ENCODE results near the gene IL20.

Gene IL20

DNA sequence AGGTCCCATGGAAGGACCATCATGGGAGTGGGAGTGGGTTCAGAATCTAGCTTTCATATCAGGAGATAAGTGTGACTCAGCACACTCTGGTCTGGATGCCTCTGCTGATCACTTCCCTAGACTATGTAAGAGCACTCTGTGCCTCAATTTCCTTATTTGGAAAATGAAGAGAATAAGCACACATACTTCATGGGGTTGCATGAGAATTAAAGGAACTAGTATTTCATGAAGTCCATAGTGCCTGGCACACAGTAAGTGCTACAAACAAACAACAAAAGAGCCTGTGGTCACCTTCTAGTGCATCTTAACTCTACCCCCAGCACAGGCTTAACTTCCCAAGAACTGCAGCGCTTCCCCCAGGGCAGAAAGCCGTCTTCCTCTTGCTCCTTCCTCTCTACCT is 9.6 kb upstream of the IL20 start:
- no peak overlapping the region for H3K27ac ChIP-seq
- POLR2A ChIA-PET (ENCODE audit: low non-redundant PET), result no interaction called here
- DNase-seq (ENCODE audit: low spot score), result no peak
- TF ChIP-seq, protein P1, sequence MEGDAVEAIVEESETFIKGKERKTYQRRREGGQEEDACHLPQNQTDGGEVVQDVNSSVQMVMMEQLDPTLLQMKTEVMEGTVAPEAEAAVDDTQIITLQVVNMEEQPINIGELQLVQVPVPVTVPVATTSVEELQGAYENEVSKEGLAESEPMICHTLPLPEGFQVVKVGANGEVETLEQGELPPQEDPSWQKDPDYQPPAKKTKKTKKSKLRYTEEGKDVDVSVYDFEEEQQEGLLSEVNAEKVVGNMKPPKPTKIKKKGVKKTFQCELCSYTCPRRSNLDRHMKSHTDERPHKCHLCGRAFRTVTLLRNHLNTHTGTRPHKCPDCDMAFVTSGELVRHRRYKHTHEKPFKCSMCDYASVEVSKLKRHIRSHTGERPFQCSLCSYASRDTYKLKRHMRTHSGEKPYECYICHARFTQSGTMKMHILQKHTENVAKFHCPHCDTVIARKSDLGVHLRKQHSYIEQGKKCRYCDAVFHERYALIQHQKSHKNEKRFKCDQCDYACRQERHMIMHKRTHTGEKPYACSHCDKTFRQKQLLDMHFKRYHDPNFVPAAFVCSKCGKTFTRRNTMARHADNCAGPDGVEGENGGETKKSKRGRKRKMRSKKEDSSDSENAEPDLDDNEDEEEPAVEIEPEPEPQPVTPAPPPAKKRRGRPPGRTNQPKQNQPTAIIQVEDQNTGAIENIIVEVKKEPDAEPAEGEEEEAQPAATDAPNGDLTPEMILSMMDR (conservative IDR thresholded peaks at IDR 0.05; ENCODE audit: low read depth), result no peak
- CTCF ChIA-PET, result interaction anchor here (0.8 to 1.5 kb wide), 4 partner anchors 9 to 53 kb away, joined by 3 to 5 read pairs (median 3); partner anchors contain the start of gene IL20

DNA sequence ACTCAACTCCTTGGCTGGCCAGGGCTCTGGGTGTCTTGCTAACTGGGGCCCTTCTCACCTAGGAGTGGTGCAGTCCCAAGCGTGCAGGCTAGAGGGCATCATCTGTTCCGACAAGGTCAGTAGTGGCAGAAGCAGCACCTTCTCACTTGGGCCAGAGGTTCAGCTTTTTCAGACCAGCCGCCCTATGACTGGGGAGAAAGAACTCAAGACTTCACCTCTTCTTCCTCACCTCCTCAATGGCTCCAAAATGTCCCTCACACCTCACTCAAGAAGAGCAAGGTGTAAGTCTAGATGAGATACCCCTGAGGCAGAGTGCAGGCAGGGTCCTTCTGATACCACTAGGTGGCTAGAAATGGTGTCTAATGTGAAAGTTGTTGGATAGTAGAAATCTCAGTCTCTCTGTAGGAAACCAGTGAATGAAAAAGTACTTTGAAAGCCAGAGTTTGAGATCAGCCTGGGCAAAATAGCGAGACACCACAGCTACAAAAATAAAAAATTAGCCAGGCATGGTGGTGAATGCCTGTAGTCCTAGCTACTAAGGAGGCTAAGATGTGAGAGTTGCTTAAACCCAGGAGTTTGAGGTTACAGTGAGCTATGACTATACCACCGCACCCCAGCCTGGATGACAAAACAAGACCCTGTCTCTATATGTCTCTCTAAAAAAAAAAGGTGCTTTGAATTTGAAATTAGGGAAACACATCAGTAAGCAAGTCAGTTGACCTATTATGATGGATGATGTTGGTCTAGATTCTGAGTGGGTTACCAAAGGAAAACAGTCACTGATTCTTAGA is 8.6 kb upstream of the IL20 start:
- no peak for DNase-seq (ENCODE audit: low spot score)
- TF ChIP-seq, protein P1 (conservative IDR thresholded peaks at IDR 0.05; ENCODE audit: low read depth), result no peak
- no peak overlapping the region for H3K27ac ChIP-seq
- CTCF ChIA-PET, result interaction anchor here (0.7 to 1.4 kb wide), 5 partner anchors 8 to 244 kb away, joined by 3 to 4 read pairs (median 3); partner anchors contain the start of gene IL20
- POLR2A ChIA-PET (ENCODE audit: low non-redundant PET), result no interaction called here

DNA sequence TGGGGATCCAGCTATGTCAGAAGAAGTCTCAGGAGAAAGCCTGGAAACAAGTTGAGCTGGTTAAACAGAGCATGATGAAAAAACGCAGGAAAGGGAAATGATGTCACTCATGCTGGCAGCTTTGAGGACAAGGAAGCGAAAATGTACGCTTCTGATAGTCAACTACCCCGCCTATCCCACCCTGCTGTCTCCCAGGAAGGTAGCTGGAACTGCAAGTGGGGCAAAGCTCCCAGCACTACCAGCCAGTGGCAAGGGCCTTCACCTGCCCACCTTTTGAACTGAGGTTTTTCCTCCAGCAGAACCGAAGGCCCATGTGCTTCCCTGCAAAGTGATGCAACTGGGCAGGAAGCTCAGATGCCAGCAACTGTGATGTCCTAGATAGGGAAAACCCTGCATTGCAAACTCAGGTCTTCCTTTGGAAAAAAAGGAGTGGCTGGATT is 6.3 kb upstream of the IL20 start:
- no peak for DNase-seq (ENCODE audit: low spot score)
- no peak overlapping the region for H3K27ac ChIP-seq
- POLR2A ChIA-PET (ENCODE audit: low non-redundant PET), result no interaction called here
- TF ChIP-seq, protein P1 (conservative IDR thresholded peaks at IDR 0.05; ENCODE audit: low read depth), result no peak
- CTCF ChIA-PET, result interaction anchor here (1.0 to 2.1 kb wide), 4 partner anchors 27 to 123 kb away, joined by 3 to 5 read pairs (median 3); no protein-coding TSS in a partner anchor

DNA sequence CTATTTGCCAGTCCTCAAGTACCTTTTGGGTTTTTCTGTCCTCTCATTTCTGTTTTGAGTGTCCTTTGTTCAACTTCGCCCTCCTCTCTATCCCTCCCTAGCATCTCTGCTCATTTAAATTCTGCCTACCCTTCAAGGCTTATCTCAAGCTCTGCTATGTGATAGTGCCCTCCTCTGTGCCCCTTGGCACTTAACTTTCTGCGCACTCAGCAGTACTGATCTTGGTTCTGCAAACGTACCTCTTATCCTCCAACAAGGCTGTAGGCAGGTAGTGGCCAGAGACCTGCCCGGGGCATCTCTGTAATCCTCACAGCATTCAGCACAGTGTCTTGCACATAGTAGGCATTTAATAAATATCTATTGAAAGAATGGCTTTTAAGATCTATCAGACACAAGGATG is 5.3 kb upstream of the IL20 start:
- no peak overlapping the region for H3K27ac ChIP-seq
- ChIA-PET POLR2A (ENCODE audit: low non-redundant PET) (interaction anchor here (0.5 to 0.6 kb wide), 2 partner anchors 88 to 299 kb away, joined by 3 read pairs; partner anchors contain the start of gene IL10), CTCF (interaction anchor here (1.0 to 2.1 kb wide), 3 partner anchors 28 to 122 kb away, joined by 3 to 5 read pairs (median 3); no protein-coding TSS in a partner anchor)
- no peak for DNase-seq (ENCODE audit: low spot score)
- TF ChIP-seq, protein P1 (conservative IDR thresholded peaks at IDR 0.05; ENCODE audit: low read depth), result no peak

DNA sequence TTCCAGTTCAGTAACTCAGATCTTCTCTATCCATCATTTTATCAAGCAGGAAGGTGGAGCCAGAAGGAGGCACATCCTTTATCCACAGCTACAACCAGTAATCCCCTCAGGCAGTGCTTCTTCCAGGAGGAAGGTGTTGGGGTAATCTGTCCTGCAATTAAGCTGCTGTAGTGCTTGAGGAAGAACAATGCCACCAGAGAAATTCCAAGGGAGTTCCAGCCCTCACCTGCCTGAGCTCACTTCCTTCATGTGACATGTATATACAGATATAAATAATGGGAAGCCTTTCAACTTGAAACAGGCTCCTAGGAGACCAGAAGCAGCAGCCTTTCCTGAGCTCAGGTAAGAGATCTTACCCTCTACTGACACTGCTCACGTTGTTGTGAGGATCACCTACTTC is 2.2 kb upstream of the IL20 start:
- TF ChIP-seq, protein P1 (conservative IDR thresholded peaks at IDR 0.05; ENCODE audit: low read depth), result no peak
- no peak for DNase-seq (ENCODE audit: low spot score)
- ChIA-PET CTCF (interaction anchor here (1.6 to 3.0 kb wide), 3 partner anchors 18 to 54 kb away, joined by 4 to 21 read pairs (median 5); no protein-coding TSS in a partner anchor), POLR2A (ENCODE audit: low non-redundant PET) (no interaction called here)
- H3K27ac ChIP-seq, result no peak overlapping the region

DNA sequence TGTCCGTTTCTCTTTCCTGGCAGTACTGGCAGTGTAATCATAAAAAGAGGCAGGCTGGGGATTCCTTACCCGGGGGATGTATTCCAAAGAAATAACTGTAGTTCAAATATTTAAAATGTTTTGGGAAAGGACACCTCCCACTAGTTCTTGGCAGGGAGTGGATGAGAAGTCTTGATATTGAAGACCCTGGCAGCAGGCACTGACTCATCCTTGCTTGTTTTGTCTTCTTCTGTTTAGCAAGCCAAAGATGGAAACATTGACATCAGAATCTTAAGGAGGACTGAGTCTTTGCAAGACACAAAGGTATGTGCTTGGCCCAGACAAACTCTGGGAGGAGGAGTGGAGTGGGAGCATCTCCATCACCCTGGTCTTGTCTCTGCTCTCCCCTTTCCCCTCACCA is 639 bp downstream of the IL20 start:
- TF ChIP-seq, protein P1 (conservative IDR thresholded peaks at IDR 0.05; ENCODE audit: low read depth), result no peak
- CTCF ChIA-PET, result interaction anchor here (1.1 to 2.0 kb wide), 5 partner anchors 12 to 43 kb away, joined by 3 to 14 read pairs (median 5); no protein-coding TSS in a partner anchor
- no peak overlapping the region for H3K27ac ChIP-seq
- POLR2A ChIA-PET (ENCODE audit: low non-redundant PET), result no interaction called here
- DNase-seq (ENCODE audit: low spot score), result no peak

All from RWPE1 (cell line).